Activated B cell treated with CpG ODN at 0.5 μM for 24 hours (primary cell): ENCODE measurements around the gene CCNI2. TPM values are rescaled to one million over a fixed set of nuclear protein-coding genes. Genes with fewer than 3 reads are reported as not detected.

Experiments
- ATAC-seq: fragments of 200-7000 bp; cut with Tn5 transposase; one replicate; pipeline ENCODE4 v1.10.0; 2021; ENCODE audit warnings: low read depth, mild to moderate bottlenecking, moderate library complexity
- CTCF ChIA-PET: fragments of 350-600 bp; sonication (Branson Sonifier 250); formaldehyde crosslinking; loops from one replicate; lab custom pipeline; 2021; ENCODE audit warnings: antibody characterized with exemption; lab: Charles Lee
- POLR2A ChIA-PET: fragments of 350-600 bp; sonication (Branson Sonifier 250); formaldehyde crosslinking; loops from one replicate; lab custom pipeline; 2021; ENCODE audit warnings: antibody characterized with exemption; lab: Charles Lee
- DNase-seq: peaks from one replicate; pipeline ENCODE4 v3.0.0; 2022
- H3K27ac Mint-ChIP-seq: one replicate; pipeline ENCODE4 v1.8.0; 2020; ENCODE audit warnings: mixed read lengths
- H3K27me3 Mint-ChIP-seq: one replicate; pipeline ENCODE4 v1.8.0; 2021; ENCODE audit warnings: mixed read lengths
- H3K36me3 Mint-ChIP-seq: one replicate; pipeline ENCODE4 v1.8.0; 2021; ENCODE audit warnings: low read depth, mixed read lengths
- H3K4me1 Mint-ChIP-seq: one replicate; pipeline ENCODE4 v1.8.0; 2021; ENCODE audit warnings: mixed read lengths
- H3K4me3 Mint-ChIP-seq: one replicate; pipeline ENCODE4 v1.8.0; 2020; ENCODE audit warnings: mild to moderate bottlenecking, mixed read lengths
- H3K9me3 Mint-ChIP-seq: one replicate; pipeline ENCODE4 v1.8.0; 2020; ENCODE audit warnings: mixed read lengths
- CTCF ChIP-seq: fragments of 200-600 bp; IDR thresholded peaks from one replicate; pipeline ENCODE4 v1.8.0; 2022; ENCODE audit warnings: antibody characterized with exemption, mild to moderate bottlenecking
- intact Hi-C: fragments of 100-400 bp; cut with micrococcal nuclease; formaldehyde crosslinking; loops from one replicate; pipeline ENCODE4 v1.15.1; 2024
- total RNA-seq: library from RNA; stranded (reverse); gene quantifications from 2 replicates; pipeline ENCODE4 v1.2.3, GENCODE V29; 2022

The CCNI2 gene
- total RNA-seq, 1 donor from 2014 or later, result 0.44 TPM

- ChIA-PET CTCF (no interaction called here), POLR2A (no interaction called here)
- intact Hi-C loops, result no loop called here
- Mint-ChIP-seq H3K9me3 (no peaks in the 10 kb centered on the region), H3K27ac (no peak overlapping the region), H3K27me3 (peaks cover 28% of the 10 kb centered on the region), H3K4me3 (no peak overlapping the region), H3K36me3 (no peaks in the 10 kb centered on the region), H3K4me1 (no peaks in the 10 kb centered on the region)
- no peak for ATAC-seq
- no peak for DNase-seq
- no peak for TF ChIP-seq CTCF
Measured at GRCh38 chr5:132787076-132787475, 39.9 kb downstream of the CCNI2 start.

- intact Hi-C loops, result no loop called here
- POLR2A ChIA-PET, result no interaction called here
- CTCF ChIA-PET, result no interaction called here
- Mint-ChIP-seq H3K36me3 (no peaks in the 10 kb centered on the region), H3K4me1 (no peaks in the 10 kb centered on the region), H3K4me3 (no peak overlapping the region), H3K9me3 (no peaks in the 10 kb centered on the region), H3K27me3 (peaks cover 24% of the 10 kb centered on the region), H3K27ac (no peak overlapping the region)
- no peak for TF ChIP-seq CTCF
- no peak for ATAC-seq
- DNase-seq, result no peak
Measured at GRCh38 chr5:132788508-132788907, 41.3 kb downstream of the CCNI2 start.

- H3K4me3 Mint-ChIP-seq, result no peak overlapping the region
- H3K9me3 Mint-ChIP-seq, result no peaks in the 10 kb centered on the region
- POLR2A ChIA-PET, result interaction anchor here (0.6 kb wide), 1 partner anchor 35 kb away, joined by 5 read pairs; no protein-coding TSS in a partner anchor
- CTCF ChIA-PET, result interaction anchor here (0.7 kb wide), 1 partner anchor 169 kb away, joined by 3 read pairs; no protein-coding TSS in a partner anchor
- H3K36me3 Mint-ChIP-seq, result no peaks in the 10 kb centered on the region
- intact Hi-C loops, result no loop called here
- H3K27ac Mint-ChIP-seq, result no peak overlapping the region
- no peak for TF ChIP-seq CTCF
- peaks cover 25% of the 10 kb centered on the region for H3K27me3 Mint-ChIP-seq
- ATAC-seq, result no peak
- H3K4me1 Mint-ChIP-seq, result no peaks in the 10 kb centered on the region
- DNase-seq, result no peak
Measured at GRCh38 chr5:132788990-132789886, 42.0 kb downstream of the CCNI2 start.

GRCh38 chr5:132790201-132790865 is 43.1 kb downstream of the CCNI2 start:
- intact Hi-C loops, result no loop called here
- no peak overlapping the region for H3K4me3 Mint-ChIP-seq
- peaks cover 22% of the 10 kb centered on the region for H3K27me3 Mint-ChIP-seq
- no peak for ATAC-seq
- H3K36me3 Mint-ChIP-seq, result no peaks in the 10 kb centered on the region
- TF ChIP-seq CTCF, result no peak
- H3K4me1 Mint-ChIP-seq, result no peaks in the 10 kb centered on the region
- H3K9me3 Mint-ChIP-seq, result no peaks in the 10 kb centered on the region
- H3K27ac Mint-ChIP-seq, result no peak overlapping the region
- ChIA-PET CTCF (interaction anchor here (0.7 kb wide), 1 partner anchor 168 kb away, joined by 3 read pairs; no protein-coding TSS in a partner anchor), POLR2A (interaction anchor here (0.6 kb wide), 1 partner anchor 34 kb away, joined by 5 read pairs; no protein-coding TSS in a partner anchor)
- no peak for DNase-seq

- Mint-ChIP-seq H3K27me3 (peaks cover 21% of the 10 kb centered on the region), H3K27ac (no peak overlapping the region), H3K36me3 (no peaks in the 10 kb centered on the region), H3K9me3 (no peaks in the 10 kb centered on the region), H3K4me3 (no peak overlapping the region), H3K4me1 (no peaks in the 10 kb centered on the region)
- ATAC-seq (no peak), DNase-seq (no peak)
- intact Hi-C loops, result no loop called here
- no peak for TF ChIP-seq CTCF
- POLR2A ChIA-PET, result no interaction called here
- CTCF ChIA-PET, result no interaction called here
Measured at GRCh38 chr5:132791026-132791425, 43.8 kb downstream of the CCNI2 start.
